ENCODE results near the gene RNF220.

- TF ChIP-seq KDM1A (IDR thresholded peaks at IDR 0.05) = no peak
- no peak for TF ChIP-seq POLR2A (conservative IDR thresholded peaks at IDR 0.05)
- TF ChIP-seq MCM5 (IDR thresholded peaks at IDR 0.05; ENCODE audit: low read depth) = no peak
- TF ChIP-seq RFX5 (IDR thresholded peaks at IDR 0.05; ENCODE audit: low read depth, low read length) = no peak
- TF ChIP-seq TCFL5 (CRISPR knock-in tag; conservative IDR thresholded peaks at IDR 0.05) = no peak
- TF ChIP-seq ZEB2 (IDR thresholded peaks at IDR 0.05) = no peak
- no peak for TF ChIP-seq ESRRA (IDR thresholded peaks at IDR 0.05; ENCODE audit: borderline replicate concordance, low read depth)
Measured at GRCh38 chr1:44436401-44437106, 31.5 kb downstream of the RNF220 start.

Measured in K562 (cell line).